LHCN-M2 (cell line): ENCODE measurements around the gene PUSL1. TPM values are rescaled to one million over a fixed set of nuclear protein-coding genes. Genes with fewer than 3 reads are reported as not detected.
"Not testable (repeated sequence)": the region's sequence is repeated elsewhere in the genome, so short reads cannot be mapped to it uniquely, and the experiment has no call there.

Experiments
- DNase-seq: peaks from one replicate; pipeline ENCODE4 v3.0.0-alpha.2; 2012; ENCODE audit warnings: low read depth
- total RNA-seq: library from RNA; depleted of rRNA; stranded (reverse); fragments of >200 nt; gene quantifications from 2 replicates; pipeline ENCODE4 v1.2.3, GENCODE V29; 2014

The PUSL1 gene
- total RNA-seq, 1 experiment from 2014 or later: 34.3 TPM

DNA sequence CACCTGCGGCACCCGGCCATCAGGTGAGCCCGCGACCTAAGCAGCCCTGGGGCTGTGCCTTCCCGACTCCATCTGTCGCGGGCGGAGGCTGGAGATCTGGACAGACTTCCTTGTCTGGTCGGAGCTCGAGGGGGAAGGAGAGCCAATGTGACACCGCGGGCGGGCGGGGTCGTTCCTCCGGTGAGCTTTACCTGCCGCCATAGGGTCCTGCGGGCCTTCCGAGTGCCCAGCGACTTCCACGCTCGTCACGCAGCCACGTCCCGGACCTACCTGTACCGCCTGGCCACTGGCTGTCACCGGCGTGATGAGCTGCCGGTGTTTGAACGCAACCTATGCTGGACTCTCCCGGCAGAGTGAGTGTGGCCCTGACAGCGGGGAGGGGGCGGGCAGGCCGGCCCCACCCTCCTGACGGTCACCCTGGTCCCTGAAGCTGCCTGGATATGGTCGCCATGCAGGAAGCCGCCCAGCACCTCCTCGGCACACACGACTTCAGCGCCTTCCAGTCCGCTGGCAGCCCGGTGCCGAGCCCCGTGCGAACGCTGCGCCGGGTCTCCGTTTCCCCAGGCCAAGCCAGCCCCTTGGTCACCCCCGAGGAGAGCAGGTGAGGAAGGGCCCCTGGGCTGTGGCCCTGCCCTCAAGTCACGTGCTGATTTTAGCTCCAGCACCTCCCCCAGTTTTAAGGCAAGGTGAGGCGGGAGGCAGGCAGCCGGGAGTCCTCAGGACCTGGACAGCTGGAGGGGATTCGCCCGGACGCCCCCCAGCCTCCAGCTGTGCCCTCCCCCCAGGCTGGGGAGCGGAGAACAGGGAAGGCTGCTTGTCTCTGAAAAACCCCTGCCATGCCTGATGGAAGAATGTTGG is 1.1 kb downstream of the PUSL1 start:
- no peak for DNase-seq

GRCh38 chr1:1310109-1310385 is 1.6 kb downstream of the PUSL1 start:
- DNase-seq: no peak

DNA sequence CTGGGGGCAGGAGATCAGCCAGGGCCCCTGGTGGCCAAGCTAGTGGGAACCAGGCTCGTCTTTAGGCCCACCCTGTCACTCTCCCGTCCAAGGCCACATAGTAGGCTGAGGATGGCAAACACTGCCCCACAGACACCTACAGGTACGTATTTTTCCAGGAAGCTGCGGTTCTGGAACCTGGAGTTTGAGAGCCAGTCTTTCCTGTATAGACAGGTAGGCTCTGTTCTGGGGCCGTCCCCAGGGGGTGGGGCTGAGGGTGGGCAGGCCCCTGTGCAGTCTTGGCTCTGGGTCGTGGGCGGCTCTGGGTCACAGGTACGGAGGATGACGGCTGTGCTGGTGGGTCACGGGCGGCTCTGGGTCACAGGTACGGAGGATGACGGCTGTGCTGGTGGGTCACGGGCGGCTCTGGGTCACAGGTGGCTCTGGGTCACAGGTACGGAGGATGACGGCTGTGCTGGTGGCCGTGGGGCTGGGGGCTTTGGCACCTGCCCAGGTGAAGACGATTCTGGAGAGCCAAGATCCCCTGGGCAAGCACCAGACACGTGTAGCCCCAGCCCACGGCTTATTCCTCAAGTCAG is 2.2 kb downstream of the PUSL1 start:
- no peak for DNase-seq

DNA sequence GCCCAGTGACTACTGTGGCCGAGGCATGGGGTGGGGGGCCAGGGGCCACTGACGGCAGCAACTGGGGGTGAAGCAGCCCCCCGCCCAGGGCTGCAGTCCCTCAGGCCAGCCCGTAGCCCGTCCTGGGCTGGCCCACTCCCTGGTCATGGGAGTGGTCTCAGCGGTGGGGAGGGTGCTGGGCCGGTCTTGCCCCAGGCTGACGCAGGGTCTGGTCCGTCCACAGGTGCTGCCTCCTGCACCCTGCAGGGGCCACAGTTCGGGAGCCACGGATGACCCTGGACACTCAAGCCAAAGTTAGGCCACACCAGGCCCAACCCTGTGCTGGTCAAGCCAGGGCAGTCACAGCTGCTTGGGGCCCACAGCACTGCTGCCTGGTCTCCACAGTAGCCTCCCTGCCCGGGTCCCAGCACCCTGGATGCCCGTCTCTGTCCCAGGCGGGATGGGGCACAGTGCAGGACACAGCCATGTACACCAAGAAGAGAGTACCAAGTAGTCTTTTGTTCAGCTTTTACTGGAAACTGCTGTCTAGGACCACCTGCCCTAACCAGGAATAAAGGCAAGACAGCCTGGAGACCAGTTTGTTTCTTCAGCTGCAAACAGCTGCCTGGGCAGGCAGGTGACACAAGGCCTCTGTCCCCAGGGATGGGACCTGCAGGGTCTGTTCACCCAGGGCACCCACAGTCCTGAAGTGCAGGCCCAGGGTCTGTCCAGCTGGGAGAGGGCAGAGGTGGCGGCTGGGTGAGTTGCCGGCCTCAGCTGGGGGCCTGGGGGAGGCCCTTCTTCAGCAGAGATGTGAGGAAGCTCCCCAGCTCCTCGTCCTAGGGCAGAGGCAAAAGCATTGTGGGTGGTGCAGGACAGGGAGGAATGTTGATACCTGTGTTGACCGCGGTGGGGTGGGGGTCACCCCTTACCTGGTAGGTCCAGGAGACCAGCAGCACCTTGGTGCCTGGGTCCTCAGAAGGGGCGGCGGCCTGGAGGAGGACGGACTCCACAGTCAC is 3.0 kb downstream of the PUSL1 start:
- no peak for DNase-seq

GRCh38 chr1:1312450-1313314 is 4.3 kb downstream of the PUSL1 start:
- DNase-seq: no peak

DNA sequence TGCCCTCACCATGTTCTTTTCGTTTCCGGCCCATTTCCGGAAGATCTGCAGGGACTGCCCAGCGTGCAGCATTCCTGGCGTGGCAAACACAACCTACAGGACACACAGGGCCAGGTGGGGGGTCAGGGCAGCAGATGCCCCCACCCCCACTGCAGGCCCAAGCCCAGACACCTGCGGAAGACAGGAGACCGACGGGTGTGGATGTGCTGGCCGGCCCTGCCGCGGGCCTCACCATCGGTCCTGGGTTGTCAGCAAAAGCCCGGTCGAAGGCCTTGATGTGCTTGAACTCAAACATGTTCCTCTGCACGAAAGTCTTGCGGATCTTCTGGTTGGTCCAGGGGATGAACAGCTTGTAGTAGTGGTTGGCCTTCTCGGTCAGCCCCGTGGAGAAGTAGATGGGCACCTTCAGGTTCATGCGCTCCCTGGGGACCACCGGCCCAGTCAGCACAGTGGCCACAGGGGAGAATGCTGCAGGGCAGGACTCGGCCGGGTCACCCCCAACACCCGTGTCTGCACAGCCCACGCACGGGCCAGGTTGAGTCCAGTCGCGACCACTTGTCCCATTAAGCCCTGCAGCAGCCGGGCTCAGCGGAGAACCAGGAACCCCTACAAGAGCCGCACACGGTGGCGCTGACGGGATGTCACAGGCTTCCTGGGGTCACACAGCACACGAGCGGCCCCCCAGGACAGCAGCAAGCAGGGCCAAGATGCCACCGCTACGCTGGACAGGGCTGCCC is 5.3 kb downstream of the PUSL1 start:
- no peak for DNase-seq

- DNase-seq: no peak
These were observed 5.8 kb downstream of the PUSL1 start for GRCh38 chr1:1314237-1314586.

DNA sequence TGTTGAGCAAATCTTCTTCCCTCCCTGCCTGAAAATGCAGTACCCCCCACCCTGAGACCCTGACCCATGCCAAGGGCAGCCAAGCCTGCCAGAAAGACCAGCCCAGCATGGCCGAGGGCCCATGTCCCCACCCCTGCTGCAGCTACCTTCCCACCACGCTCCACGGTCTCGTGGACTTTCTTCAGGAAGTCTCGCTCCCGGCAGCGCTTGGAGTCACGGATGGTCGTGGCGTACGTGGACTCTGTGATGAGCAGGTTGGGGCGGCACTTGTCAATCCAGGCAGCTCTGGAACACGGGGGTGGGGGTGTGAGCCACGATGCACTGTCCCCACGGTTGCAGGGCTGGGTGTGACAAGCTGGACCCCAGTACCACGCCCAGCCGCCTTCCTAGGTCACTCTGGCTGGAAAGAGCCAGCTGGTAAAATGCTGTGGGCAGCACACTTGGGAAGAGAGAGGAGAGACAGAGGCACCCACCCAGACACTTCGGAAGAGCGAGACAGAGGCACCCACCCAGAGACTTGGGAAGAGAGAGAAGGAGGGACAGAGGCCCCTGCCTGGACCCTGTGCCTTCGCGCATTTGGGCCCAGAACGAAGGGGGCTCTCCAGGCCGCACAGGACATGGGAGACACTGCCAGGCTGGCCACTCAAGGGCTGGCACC is 6.4 kb downstream of the PUSL1 start:
- no peak for DNase-seq

GRCh38 chr1:1315435-1315954 is 7.1 kb downstream of the PUSL1 start:
- DNase-seq: no peak

GRCh38 chr1:1316199-1316598 is 7.8 kb downstream of the PUSL1 start:
- DNase-seq: not testable (repeated sequence)

DNA sequence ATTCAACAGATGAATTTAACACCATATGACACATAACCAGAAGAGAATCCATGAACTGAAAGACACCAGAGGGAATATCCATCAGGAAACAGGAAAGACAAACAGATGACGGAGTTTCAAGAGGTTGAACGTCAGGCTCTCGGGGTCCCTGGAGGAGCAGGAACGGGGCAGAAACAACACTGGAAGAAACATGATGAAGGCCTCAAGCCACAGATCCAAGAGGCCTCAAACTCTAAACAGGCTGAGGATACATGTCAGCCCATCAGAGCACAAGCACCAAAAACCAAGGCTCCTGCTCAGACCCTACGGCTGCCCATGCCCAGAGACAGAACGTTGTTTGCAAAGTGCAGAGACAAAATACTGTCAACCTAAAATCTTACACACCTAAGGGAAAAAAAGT is 9.0 kb downstream of the PUSL1 start:
- no peak for DNase-seq

GRCh38 chr1:1318131-1318652 is 9.8 kb downstream of the PUSL1 start:
- DNase-seq: peak; percentile 95

GRCh38 chr1:1318777-1319645 is 10.6 kb downstream of the PUSL1 start:
- DNase-seq: no peak

DNA sequence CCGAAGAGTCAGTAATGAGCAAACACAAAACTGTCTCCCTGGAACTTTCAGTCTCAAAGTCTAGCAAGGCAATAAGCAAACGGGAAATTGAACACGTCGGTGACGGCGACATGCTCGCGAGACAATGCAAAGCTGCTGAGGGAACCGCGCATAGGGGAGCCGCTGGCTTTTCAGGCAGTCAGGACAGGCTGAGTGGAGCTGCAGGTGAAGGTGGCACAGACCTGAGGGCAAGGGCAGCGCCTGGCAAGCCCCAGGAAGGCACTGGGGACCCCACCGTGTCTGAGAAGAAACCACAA is 11.2 kb downstream of the PUSL1 start:
- no peak for DNase-seq

DNA sequence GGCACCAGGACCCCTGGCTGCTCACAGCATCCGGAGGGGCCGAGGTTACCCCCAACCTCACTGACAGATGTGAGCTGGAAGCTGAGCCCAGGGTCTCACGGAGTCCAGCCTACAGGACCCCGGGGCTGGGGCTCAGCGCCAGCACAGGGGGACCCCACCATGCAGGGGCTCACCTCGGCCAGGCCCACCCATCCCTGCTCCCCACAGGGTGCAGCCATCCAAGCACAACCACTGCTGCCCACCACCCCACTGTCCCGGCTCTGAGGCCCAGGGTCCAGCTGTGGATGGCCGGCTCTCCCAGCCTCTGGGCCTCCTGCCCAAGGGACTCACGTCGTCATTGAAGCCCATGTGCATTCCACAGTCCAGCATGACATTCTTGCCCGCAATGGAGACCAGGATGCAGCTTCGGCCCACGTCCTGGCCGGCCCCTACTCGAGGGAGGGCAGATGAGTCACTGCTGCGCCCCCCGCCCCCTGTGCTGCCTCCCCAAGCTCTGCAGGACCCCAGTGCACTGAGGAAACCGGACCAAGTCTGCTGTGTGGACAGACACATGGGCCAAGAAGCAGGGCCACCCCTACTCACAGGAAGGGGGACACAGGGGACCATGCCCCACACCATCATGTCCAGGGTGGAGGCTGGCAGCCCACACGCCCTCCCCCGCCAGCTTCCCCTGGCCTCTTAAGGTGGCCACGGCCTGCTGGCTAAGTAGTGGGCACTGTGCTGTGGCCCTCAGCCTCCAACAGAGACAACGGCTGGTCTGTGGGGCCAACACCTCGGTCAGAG is 12.5 kb downstream of the PUSL1 start:
- no peak for DNase-seq

DNA sequence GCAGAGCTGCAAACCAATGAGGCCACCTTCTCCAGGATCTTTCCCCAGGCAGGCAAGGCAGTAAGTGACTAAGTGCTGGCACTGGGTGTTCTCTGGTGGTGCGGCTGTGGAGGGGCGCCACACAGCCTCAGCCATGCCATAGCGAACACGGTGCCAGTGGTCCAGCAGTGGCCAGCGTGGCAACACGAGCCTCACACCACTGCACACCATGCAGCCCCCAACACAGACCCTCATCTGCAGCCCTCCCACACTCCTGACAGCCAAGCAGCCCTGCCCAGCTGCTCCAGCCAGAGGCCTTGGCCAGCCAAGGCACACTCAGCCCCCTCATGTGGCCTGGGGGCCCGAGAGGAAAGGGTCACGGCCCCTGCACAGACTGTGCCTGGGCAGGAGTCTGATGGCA is 13.1 kb downstream of the PUSL1 start:
- no peak for DNase-seq

GRCh38 chr1:1322418-1322817 is 14.0 kb downstream of the PUSL1 start:
- no peak for DNase-seq

- DNase-seq: no peak
These were observed 14.6 kb downstream of the PUSL1 start for GRCh38 chr1:1322952-1323351.
